ENCODE data around the gene MCCC2. TPM values are rescaled to one million over a fixed set of nuclear protein-coding genes. Genes with fewer than 3 reads are reported as not detected.

Gene MCCC2
- total RNA-seq, 1 experiment from 2014 or later, result 51.1 TPM

GRCh38 chr5:71652803-71653543, 65.8 kb downstream of the MCCC2 start:
- no peak for DNase-seq (ENCODE audit: unreplicated experiment)
- intact Hi-C loops (cut with micrococcal nuclease), result no loop called here
- ChIA-PET CTCF (interaction anchor here (0.7 to 1.1 kb wide), 4 partner anchors 21 to 656 kb away, joined by 3 to 7 read pairs (median 3); no protein-coding TSS in a partner anchor), POLR2A (interaction anchor here (0.6 kb wide), 1 partner anchor 547 kb away, joined by 3 read pairs; no protein-coding TSS in a partner anchor)
- Mint-ChIP-seq H3K9me3 (ENCODE audit: unreplicated experiment) (no peaks in the 10 kb centered on the region), H3K27ac (ENCODE audit: low read depth, unreplicated experiment) (no peak overlapping the region), H3K36me3 (ENCODE audit: insufficient read depth, unreplicated experiment) (peaks cover 83% of the 10 kb centered on the region), H3K27me3 (ENCODE audit: insufficient read depth, unreplicated experiment) (no peaks in the 10 kb centered on the region), H3K4me3 (ENCODE audit: unreplicated experiment) (no peak overlapping the region), H3K4me1 (ENCODE audit: insufficient read depth, unreplicated experiment) (no peaks in the 10 kb centered on the region)
- BruUV-seq (replicated peaks), result no TSS peak
- TF ChIP-seq CTCF (IDR thresholded peaks at IDR 0.05; ENCODE audit: unreplicated experiment), result no peak

- no TSS peak for BruUV-seq (replicated peaks)
- intact Hi-C loops (cut with micrococcal nuclease), result loop anchor here (1.0 kb wide), 1 partner anchor 99 kb away; no protein-coding TSS in a partner anchor
- Mint-ChIP-seq H3K4me3 (ENCODE audit: unreplicated experiment) (no peak overlapping the region), H3K4me1 (ENCODE audit: insufficient read depth, unreplicated experiment) (no peaks in the 10 kb centered on the region), H3K36me3 (ENCODE audit: insufficient read depth, unreplicated experiment) (peaks cover 37% of the 10 kb centered on the region), H3K9me3 (ENCODE audit: unreplicated experiment) (no peaks in the 10 kb centered on the region), H3K27ac (ENCODE audit: low read depth, unreplicated experiment) (no peak overlapping the region), H3K27me3 (ENCODE audit: insufficient read depth, unreplicated experiment) (no peaks in the 10 kb centered on the region)
- CTCF ChIA-PET, result interaction anchor here (0.5 to 0.8 kb wide), 3 partner anchors 58 to 302 kb away, joined by 3 read pairs; no protein-coding TSS in a partner anchor
- peak; percentile 16 for TF ChIP-seq CTCF (IDR thresholded peaks at IDR 0.05; ENCODE audit: unreplicated experiment)
- POLR2A ChIA-PET, result no interaction called here
- peak; percentile 14 for DNase-seq (ENCODE audit: unreplicated experiment)
These were observed 71.9 kb downstream of the MCCC2 start for GRCh38 chr5:71658916-71659662.

GRCh38 chr5:71662381-71662780, 75.2 kb downstream of the MCCC2 start:
- no peak for TF ChIP-seq CTCF (IDR thresholded peaks at IDR 0.05; ENCODE audit: unreplicated experiment)
- no TSS peak for BruUV-seq (replicated peaks)
- H3K27ac Mint-ChIP-seq (ENCODE audit: low read depth, unreplicated experiment), result no peak overlapping the region

More at GRCh38 chr5:71662381-71662780, 75.2 kb downstream of the MCCC2 start:
- ChIA-PET POLR2A (interaction anchor here (1.9 kb wide), 1 partner anchor 8 kb away, joined by 9 read pairs; no protein-coding TSS in a partner anchor), CTCF (no interaction called here)
- H3K4me3 Mint-ChIP-seq (ENCODE audit: unreplicated experiment), result no peak overlapping the region
- H3K4me1 Mint-ChIP-seq (ENCODE audit: insufficient read depth, unreplicated experiment), result no peaks in the 10 kb centered on the region
- DNase-seq (ENCODE audit: unreplicated experiment), result no peak
- no peaks in the 10 kb centered on the region for H3K27me3 Mint-ChIP-seq (ENCODE audit: insufficient read depth, unreplicated experiment)
- no peaks in the 10 kb centered on the region for H3K9me3 Mint-ChIP-seq (ENCODE audit: unreplicated experiment)
- intact Hi-C loops (cut with micrococcal nuclease), result no loop called here
- peaks cover 6% of the 10 kb centered on the region for H3K36me3 Mint-ChIP-seq (ENCODE audit: insufficient read depth, unreplicated experiment)

All from MCF 10A (cell line).